ENCODE measurements around the gene TNS1.

DNA sequence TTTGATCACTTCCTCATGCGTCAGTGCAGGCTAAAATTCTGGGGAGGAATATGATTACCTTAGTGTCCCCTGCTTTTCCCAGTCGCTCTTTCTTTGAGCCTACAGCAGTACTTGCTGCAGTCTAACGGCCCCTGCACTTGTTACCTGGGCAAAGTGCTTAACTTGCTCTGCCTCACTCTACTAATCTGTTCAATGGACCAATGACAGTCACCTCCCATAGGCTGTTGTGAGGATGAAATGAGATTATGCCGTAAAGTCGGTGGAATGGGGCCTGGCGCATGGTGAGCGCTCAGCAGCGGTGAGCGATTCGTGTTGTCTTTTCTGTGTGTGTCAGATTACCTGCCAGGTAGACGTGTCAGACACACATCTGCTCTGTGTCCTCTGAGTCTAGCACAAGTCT lies 5.3 kb downstream of the TNS1 start:
- TF ChIP-seq, protein P1, sequence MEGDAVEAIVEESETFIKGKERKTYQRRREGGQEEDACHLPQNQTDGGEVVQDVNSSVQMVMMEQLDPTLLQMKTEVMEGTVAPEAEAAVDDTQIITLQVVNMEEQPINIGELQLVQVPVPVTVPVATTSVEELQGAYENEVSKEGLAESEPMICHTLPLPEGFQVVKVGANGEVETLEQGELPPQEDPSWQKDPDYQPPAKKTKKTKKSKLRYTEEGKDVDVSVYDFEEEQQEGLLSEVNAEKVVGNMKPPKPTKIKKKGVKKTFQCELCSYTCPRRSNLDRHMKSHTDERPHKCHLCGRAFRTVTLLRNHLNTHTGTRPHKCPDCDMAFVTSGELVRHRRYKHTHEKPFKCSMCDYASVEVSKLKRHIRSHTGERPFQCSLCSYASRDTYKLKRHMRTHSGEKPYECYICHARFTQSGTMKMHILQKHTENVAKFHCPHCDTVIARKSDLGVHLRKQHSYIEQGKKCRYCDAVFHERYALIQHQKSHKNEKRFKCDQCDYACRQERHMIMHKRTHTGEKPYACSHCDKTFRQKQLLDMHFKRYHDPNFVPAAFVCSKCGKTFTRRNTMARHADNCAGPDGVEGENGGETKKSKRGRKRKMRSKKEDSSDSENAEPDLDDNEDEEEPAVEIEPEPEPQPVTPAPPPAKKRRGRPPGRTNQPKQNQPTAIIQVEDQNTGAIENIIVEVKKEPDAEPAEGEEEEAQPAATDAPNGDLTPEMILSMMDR (conservative IDR thresholded peaks at IDR 0.05; ENCODE audit: low read length): no peak
- no peak for TF ChIP-seq EZH2phosphoT487 (IDR thresholded peaks at IDR 0.05; ENCODE audit: borderline replicate concordance)

Data from Loucy (cell line).